HG02884 (cell line): Measurements from ENCODE around the gene HGS.
"Not testable (repeated sequence)": the region's sequence is repeated elsewhere in the genome, so short reads cannot be mapped to it uniquely, and the experiment has no call there.

ENCODE experiments used
- ATAC-seq: cut with Tn5 transposase; IDR thresholded peaks from one replicate; pipeline ENCODE4 v1.9.1; 2021; ENCODE audit warnings: mild to moderate bottlenecking, moderate library complexity; ENCODE audit not compliant: unreplicated experiment

HGS gene

GRCh38 chr17:81656118-81656743, 27.6 kb upstream of the HGS start, which contains the start of gene PDE6G:
TSS of gene PDE6G (minus strand) at chr17:81656542. CDS start at chr17:81653305, 3,237 bp downstream.
- no peak for ATAC-seq

GRCh38 chr17:81656835-81657234, 27.0 kb upstream of the HGS start:
- ATAC-seq, result no peak

- no peak for ATAC-seq
These were observed 24.8 kb upstream of the HGS start for GRCh38 chr17:81659038-81659437.

GRCh38 chr17:81660441-81660840, 23.4 kb upstream of the HGS start:
- no peak for ATAC-seq

GRCh38 chr17:81662002-81662401, 21.8 kb upstream of the HGS start:
- ATAC-seq, result no peak

GRCh38 chr17:81664051-81664470, 19.8 kb upstream of the HGS start:
- ATAC-seq, result no peak

GRCh38 chr17:81665205-81666091, 18.4 kb upstream of the HGS start:
- no peak for ATAC-seq

GRCh38 chr17:81666092-81666341, 17.8 kb upstream of the HGS start:
- peak; percentile 19 for ATAC-seq

GRCh38 chr17:81666342-81667191, 17.2 kb upstream of the HGS start, which contains the start of the genes CCDC137 and OXLD1:
TSS of gene CCDC137 (plus strand) at chr17:81666737. CDS start at chr17:81666767, 30 bp downstream.
TSS of gene OXLD1 (minus strand) at chr17:81666605. CDS start at chr17:81666577, 28 bp downstream.
- peak; percentile 88 for ATAC-seq

GRCh38 chr17:81667754-81668153, 16.1 kb upstream of the HGS start:
- ATAC-seq, result no peak

- ATAC-seq, result no peak
These were observed 11.3 kb upstream of the HGS start for GRCh38 chr17:81672504-81672903.

- no peak for ATAC-seq
These were observed 10.9 kb upstream of the HGS start for GRCh38 chr17:81672954-81673353.

- ATAC-seq, result no peak
These were observed 10.1 kb upstream of the HGS start for GRCh38 chr17:81673561-81674258.

GRCh38 chr17:81675515-81676221, 8.1 kb upstream of the HGS start:
- ATAC-seq, result not testable (repeated sequence)

- no peak for ATAC-seq
These were observed 6.9 kb upstream of the HGS start for GRCh38 chr17:81676906-81677305.

- no peak for ATAC-seq
These were observed 3.7 kb upstream of the HGS start for GRCh38 chr17:81680150-81680549.

- no peak for ATAC-seq
These were observed 2.1 kb upstream of the HGS start for GRCh38 chr17:81681672-81682071.

- ATAC-seq, result no peak
These were observed 1.1 kb upstream of the HGS start for GRCh38 chr17:81682565-81683207.

- peak; percentile 6 for ATAC-seq
These were observed 615 bp upstream of the HGS start for GRCh38 chr17:81683208-81683583.
